Subcutaneous abdominal adipose tissue (tissue), 5 donors: ENCODE data around the gene RCBTB2.

Experiments
- H3K27ac ChIP-seq: one replicate; pipeline ENCODE4 v1.7.0; 2013; ENCODE audit warnings: low read depth, mild to moderate bottlenecking, inconsistent platforms, low read length, moderate library complexity
- H3K27me3 ChIP-seq, 5 donors: one replicate each; pipeline ENCODE4 v1.7.0; 2013; ENCODE audit warnings: low read length in 5 of 5, inconsistent platforms in 1 of 5; ENCODE audit not compliant: control insufficient read depth in 5 of 5, insufficient read depth in 4 of 5
- H3K36me3 ChIP-seq, 5 donors: one replicate each; pipeline ENCODE4 v1.7.0; 2013; ENCODE audit warnings: low read length in 5 of 5; ENCODE audit not compliant: control insufficient read depth in 5 of 5, insufficient read depth in 5 of 5
- H3K4me1 ChIP-seq, 5 donors: one replicate each; pipeline ENCODE4 v1.7.0; 2013; ENCODE audit warnings: low read length in 5 of 5, mild to moderate bottlenecking in 3 of 5, moderate library complexity in 1 of 5; ENCODE audit not compliant: control insufficient read depth in 5 of 5, insufficient read depth in 5 of 5
- H3K4me3 ChIP-seq, 5 donors: one replicate each; pipeline ENCODE4 v1.7.0; 2013; ENCODE audit warnings: low read length in 5 of 5, low read depth in 1 of 5
- H3K9ac ChIP-seq, 5 donors: one replicate each; pipeline ENCODE4 v1.7.0; 2013; ENCODE audit warnings: low read length in 5 of 5, mild to moderate bottlenecking in 4 of 5, moderate library complexity in 3 of 5
- H3K9me3 ChIP-seq, 5 donors: one replicate each; pipeline ENCODE4 v1.7.0; 2013; ENCODE audit warnings: low read length in 5 of 5; ENCODE audit not compliant: control insufficient read depth in 5 of 5
- donor health status: healthy.
- donor health status: healthy.
- donor health status: healthy.
- donor health status: healthy.
- donor health status: healthy.

RCBTB2 gene

DNA sequence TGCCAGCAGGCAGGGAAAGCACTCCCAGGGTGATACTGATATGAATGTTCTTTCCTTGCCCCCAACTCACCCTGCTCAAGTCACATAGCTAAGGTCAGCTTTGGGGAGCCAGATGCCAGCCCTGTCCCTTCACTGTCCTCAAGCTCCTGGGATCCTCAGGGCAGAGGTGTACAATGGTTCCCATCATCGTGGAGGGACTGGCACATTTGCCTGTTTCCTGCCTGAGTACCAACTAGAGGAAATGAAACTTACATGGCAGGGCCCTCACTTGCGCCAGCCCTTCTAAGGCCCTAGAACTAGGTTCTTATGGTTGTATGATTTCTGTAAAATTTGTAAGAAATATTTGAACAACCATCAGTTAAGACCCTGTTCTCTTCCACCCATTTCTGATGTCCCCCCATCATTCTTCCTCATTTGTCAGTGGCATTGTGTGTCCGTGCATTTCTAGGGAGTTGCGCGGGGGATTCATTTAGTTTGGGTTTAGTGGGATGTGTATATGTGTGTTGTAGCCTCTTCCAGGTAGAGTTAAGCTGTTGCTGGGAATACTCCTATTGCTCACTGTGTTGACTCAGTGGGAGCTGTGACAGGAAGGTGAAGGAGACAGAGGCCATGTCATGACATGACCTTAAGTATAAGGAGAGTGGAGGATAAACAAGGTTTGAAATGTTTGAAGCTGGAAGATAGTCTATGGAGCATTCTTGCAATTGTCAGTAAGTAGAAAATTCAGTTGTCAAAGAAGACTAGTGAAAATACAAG is 41.3 kb upstream of the RCBTB2 start:
- Histone ChIP-seq H3K4me3 (no peak overlapping the region), H3K36me3 (no peaks in the 10 kb centered on the region), H3K27me3 (no peaks in the 10 kb centered on the region), H3K27ac (peak overlapping the region; percentile 52), H3K9me3 (no peaks in the 10 kb centered on the region), H3K9ac (no peak overlapping the region), H3K4me1 (peaks cover 2 to 59% (median 35%) of the 10 kb centered on the region in 5 donors)

DNA sequence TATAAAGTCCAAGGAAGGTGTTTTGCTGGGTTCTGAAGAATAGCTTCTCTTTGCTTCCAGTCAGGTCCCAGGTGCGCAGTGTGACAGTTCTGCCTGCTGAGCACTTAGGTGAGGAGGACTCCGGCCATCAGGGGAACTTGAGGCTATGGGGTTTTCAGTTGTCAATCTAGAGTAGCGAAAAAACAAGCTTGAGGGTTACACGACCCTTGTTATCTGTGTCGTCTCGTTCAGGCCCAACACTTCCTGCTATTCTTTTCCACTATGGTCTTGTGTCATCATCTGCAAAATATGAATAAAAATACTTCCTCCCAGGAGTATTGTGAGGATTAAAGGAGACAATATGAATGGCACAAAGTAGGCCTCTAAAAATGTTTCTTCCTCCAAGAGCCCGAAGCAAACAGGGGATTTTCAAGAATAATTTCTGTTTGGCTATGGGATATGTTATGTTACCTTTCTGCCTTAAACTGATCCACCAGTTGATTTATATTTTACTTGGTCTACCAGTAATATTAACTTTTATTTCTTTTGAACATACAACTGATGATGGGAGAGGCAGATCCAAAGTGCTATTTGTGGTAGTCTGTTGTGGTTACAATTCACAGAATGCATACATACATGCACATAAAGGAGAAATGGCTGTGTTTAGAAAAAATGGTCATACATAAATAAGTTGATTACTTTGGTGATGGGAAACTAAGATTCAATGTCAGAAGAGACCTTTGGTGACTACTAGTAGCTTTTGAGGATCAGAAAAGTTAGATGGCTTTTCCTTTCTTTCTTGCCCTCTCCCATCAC is 40.5 kb upstream of the RCBTB2 start:
- Histone ChIP-seq H3K9ac (peak overlapping the region in 1 of 5 donors; percentile 9), H3K27ac (peak overlapping the region; percentile 52), H3K27me3 (no peaks in the 10 kb centered on the region), H3K36me3 (no peaks in the 10 kb centered on the region), H3K4me1 (peaks cover 2 to 60% (median 43%) of the 10 kb centered on the region in 5 donors), H3K4me3 (peak overlapping the region in 1 of 5 donors; percentile 15), H3K9me3 (no peaks in the 10 kb centered on the region)

DNA sequence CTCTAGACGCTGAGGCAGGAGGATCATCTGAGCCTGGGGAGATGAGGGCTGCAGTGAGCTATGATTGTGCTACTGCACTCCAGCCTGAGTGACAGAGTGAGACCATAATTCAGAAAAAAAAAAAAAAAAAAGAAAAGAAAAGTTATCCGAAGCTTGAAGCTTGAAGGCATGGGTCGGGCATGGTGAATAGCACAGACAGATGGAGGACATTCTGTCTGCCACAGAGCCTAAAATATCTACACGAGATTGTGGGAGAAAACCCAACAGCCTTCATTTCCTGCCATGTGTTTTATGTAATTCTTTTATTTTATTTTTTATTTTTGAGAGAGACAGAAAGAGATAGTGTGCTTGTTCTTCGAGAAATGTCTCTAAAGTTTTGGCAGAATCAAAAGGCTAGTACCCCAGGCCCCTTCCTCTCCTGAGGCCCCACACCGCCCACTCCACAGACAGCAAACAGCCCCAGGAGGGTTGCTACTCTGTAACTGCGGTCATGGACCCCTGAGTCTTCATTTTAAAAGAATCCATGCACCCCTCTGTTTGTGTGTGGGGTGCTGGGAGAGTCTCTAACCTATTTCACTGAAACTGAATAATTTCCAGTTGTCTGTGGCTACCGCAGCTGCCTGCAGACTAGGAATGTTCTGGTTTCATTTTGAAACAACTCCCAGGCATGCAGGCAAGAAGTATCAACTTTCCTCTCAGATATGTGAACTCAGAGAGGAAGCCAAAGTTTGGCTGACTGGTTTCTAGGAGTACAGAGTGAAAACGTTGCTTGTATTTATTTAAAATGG is 38.4 kb upstream of the RCBTB2 start:
- peak overlapping the region; percentile 25 to 61 (median 41) for H3K4me3 ChIP-seq
- H3K9me3 ChIP-seq, result no peaks in the 10 kb centered on the region
- H3K36me3 ChIP-seq, result no peaks in the 10 kb centered on the region
- H3K4me1 ChIP-seq, result peaks cover 2 to 67% (median 56%) of the 10 kb centered on the region in 5 donors
- peak overlapping the region; percentile 15 to 73 (median 57) for H3K9ac ChIP-seq
- H3K27me3 ChIP-seq, result no peaks in the 10 kb centered on the region
- H3K27ac ChIP-seq, result peak overlapping the region; percentile 90

DNA sequence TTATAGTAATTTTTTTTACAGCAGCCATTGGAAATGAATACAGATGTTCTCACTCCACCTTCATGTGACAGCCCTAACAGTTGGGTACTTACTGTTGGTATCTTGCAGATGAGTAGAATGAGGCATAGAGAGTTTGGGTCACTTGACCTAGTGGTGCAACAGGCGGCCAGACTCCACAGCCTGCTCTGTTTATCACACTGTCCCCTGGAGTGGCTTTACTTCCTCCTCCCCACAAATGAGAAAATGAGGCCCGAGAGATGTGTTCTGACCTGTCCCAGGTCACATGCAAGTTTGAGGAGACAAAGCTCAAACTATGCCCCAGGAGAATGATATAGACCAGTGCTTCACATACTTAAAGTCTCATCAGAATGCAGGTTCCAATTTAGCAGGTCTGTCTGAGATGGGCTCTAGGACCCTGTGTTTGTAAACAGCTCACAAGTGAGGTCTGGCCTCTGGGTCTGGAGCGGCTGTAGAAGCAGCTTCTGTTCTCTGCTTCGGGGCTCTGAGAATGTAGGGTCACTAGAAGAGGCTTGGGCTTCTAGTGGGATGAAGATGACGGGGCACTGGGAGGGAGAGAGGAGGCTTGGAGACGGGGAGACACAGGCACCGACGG is 37.4 kb upstream of the RCBTB2 start:
- Histone ChIP-seq H3K9me3 (no peaks in the 10 kb centered on the region), H3K9ac (no peak overlapping the region), H3K27me3 (no peaks in the 10 kb centered on the region), H3K4me1 (peaks cover 2 to 67% (median 56%) of the 10 kb centered on the region in 5 donors), H3K4me3 (no peak overlapping the region), H3K36me3 (no peaks in the 10 kb centered on the region), H3K27ac (no peak overlapping the region)

DNA sequence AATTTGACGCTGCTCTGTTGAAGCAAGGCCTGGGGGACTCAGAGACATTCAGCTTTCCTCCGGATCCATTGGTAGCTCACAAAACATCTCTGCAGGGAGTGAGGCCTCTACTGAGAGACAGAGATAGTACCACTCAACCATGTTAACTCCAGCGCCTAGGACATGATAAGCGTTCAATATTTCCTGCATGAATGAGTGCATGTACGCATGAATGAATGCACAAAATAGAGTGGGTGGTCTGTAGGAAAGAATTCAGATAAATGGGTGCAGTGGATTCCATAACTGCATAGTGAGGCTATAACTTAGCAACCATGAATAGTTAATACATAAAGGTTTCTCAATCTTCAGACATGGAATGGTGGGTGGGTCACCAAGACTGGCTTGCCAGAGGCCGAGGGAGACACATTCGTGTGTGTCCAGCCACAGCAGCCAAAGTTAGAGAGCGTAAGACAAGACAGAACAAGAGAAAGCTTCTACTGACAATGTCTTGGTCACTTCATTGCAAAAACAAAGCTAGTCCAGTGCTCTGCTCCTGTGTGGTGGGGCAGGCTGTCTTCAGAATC is 36.3 kb upstream of the RCBTB2 start:
- no peak overlapping the region for H3K4me3 ChIP-seq
- H3K27me3 ChIP-seq, result no peaks in the 10 kb centered on the region
- H3K4me1 ChIP-seq, result peaks cover 2 to 63% (median 56%) of the 10 kb centered on the region in 5 donors
- H3K9ac ChIP-seq, result no peak overlapping the region
- H3K36me3 ChIP-seq, result no peaks in the 10 kb centered on the region
- H3K9me3 ChIP-seq, result no peaks in the 10 kb centered on the region
- peak overlapping the region; percentile 82 for H3K27ac ChIP-seq

DNA sequence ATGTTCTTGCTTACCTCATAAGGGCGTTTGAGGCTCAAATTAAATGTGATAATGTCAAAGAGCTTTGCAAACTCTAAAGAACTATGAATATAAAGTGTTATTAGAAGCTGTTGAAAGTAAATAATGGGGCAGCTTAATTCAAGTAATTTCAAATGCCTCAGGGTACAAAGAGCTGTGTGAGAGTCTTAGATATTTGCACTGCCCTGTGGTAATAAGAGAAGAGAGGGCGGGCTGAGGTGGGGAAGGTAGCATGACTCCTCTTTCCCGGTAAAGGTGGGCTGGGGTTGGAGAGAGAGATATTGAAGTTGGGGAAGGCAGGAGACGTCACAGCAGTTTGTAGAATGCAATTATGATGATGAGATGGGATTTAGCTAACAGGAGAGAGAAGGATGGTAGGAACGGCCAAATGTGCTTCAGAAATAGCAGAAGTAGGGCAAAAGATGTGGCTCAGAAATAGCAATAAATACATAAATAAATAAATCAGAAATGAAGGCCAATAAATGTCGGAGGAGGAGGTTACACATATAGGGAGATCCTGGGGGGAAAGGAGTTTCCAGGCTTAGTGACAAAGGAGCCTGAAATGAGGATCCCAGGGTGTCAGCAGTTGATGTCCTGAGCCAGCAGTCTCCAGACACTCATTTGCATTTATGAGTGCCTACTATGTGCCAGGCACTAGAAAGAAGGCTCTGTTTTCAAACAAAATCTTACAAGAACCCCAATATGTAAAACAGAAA is 35.7 kb upstream of the RCBTB2 start:
- no peaks in the 10 kb centered on the region for H3K36me3 ChIP-seq
- H3K4me1 ChIP-seq, result peaks cover 0 to 56% (median 55%) of the 10 kb centered on the region in 5 donors
- H3K27me3 ChIP-seq, result no peaks in the 10 kb centered on the region
- peak overlapping the region in 1 of 5 donors; percentile 37 for H3K9ac ChIP-seq
- peak overlapping the region in 4 of 5 donors; percentile 16 to 36 (median 22) for H3K4me3 ChIP-seq
- H3K27ac ChIP-seq, result peak overlapping the region; percentile 82
- no peaks in the 10 kb centered on the region for H3K9me3 ChIP-seq

DNA sequence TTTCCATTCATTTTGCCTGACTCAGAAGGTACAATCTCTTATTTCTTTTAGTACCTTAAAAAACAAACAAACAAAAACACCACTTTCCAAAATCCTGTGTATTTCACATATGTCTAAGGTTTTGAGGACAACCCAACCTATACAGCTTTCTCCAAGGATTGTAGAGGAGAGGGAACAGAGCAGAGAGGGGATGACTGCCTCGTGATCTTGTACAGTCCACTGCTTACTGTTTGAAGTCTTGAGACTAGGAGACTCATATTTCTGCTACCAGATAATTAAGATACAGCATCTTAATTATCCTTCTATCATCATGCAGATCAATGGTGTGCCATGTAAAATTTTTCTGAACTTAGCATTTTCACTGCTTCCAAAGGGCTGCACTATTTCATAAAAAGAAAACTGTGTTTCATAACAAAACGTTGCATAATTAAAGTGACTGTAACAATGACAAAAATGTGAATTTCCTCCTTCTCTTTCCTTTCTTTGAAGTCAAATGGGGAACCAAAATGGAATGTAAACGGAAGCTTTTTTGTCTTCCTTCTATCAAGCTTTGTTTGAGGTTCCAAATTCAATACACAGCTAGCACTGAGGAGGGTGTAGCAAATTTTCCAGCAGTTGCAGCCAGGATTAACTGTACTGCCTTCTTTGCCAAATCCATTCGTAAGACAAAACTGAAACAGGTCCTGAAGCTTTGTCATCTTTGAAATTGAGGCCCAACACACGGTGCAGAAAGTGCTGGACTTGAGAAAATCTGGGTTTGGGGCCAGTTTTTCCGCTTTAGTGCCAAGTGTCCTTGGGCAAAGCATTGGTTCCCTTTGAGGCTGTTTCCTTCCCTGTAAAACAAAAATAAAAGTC is 34.9 kb upstream of the RCBTB2 start:
- H3K27me3 ChIP-seq, result no peaks in the 10 kb centered on the region
- H3K27ac ChIP-seq, result peak overlapping the region; percentile 82
- no peaks in the 10 kb centered on the region for H3K36me3 ChIP-seq
- peak overlapping the region; percentile 12 to 36 (median 22) for H3K4me3 ChIP-seq
- no peaks in the 10 kb centered on the region for H3K9me3 ChIP-seq
- H3K4me1 ChIP-seq, result peaks cover 0 to 50% (median 47%) of the 10 kb centered on the region in 5 donors
- H3K9ac ChIP-seq, result peak overlapping the region in 4 of 5 donors; percentile 14 to 58 (median 28)

DNA sequence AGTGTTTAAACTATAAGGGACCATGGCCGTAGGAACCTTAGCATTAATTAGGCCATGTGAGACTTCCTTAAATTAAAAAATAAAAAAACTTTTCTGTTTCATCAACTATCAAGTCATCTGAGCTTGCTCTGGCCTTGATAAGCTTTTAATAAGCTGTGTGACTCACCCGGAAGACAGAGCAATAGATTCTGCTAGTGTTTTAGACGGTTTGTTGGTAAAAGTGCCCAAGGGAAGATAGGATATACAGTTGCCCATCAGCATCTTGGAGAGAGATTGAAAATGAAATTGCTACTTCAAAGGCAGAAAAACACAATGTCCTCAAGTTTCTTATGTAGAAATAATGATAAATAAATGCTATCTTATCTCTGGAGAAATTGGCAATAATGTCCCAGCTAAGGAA is 31.2 kb upstream of the RCBTB2 start:
- Histone ChIP-seq H3K4me3 (no peak overlapping the region), H3K9ac (no peak overlapping the region), H3K27ac (no peak overlapping the region), H3K4me1 (peaks cover 0 to 23% (median 21%) of the 10 kb centered on the region in 5 donors), H3K36me3 (no peaks in the 10 kb centered on the region), H3K9me3 (no peaks in the 10 kb centered on the region), H3K27me3 (no peaks in the 10 kb centered on the region)
